KBM-7 (cell line): ENCODE results near the gene RBFOX1.

Experiments used
- DNase-seq: peaks from one replicate; pipeline ENCODE4 v3.0.0-alpha.2; 2015
- in situ Hi-C: fragments of 300-500 bp; cut with MboI; formaldehyde crosslinking; loops from 2 replicates; pipeline ENCODE4 v1.14.3; 2020; ENCODE audit warnings: low sequenced_read_pairs, low pct_unique_long_range_greater_than_20kb, mixed read lengths

The RBFOX1 gene

GRCh38 chr16:7331997-7332396 lies 648 bp upstream of the RBFOX1 start:
- no peak for DNase-seq
- in situ Hi-C loops, result no loop called here

DNA sequence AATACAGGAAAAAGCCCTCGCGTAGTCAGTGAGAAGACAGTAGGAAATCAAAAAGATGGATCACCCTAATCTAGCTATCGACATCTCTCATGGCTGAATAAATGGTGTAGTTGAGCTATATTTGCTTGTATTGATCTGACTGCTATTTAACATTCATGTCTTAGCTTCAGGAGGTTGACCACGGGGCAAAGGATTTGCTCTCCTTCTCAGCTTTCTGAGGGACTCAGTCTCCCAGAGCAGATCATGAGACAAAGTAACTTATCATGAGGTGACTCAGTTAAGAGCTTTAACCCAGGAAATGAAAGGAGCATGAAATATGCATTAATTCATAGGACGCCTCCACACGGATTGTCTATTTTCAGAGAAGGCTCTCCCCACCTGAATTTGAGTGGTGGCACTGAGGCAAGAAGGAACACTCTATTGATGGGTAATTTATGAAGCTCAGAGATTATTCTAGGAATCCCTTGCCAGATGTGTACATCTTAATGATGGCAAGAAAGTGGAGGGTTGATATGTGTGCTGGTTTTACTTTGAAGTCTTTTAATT lies 608 bp downstream of the RBFOX1 start:
- no peak for DNase-seq
- in situ Hi-C loops, result no loop called here

DNA sequence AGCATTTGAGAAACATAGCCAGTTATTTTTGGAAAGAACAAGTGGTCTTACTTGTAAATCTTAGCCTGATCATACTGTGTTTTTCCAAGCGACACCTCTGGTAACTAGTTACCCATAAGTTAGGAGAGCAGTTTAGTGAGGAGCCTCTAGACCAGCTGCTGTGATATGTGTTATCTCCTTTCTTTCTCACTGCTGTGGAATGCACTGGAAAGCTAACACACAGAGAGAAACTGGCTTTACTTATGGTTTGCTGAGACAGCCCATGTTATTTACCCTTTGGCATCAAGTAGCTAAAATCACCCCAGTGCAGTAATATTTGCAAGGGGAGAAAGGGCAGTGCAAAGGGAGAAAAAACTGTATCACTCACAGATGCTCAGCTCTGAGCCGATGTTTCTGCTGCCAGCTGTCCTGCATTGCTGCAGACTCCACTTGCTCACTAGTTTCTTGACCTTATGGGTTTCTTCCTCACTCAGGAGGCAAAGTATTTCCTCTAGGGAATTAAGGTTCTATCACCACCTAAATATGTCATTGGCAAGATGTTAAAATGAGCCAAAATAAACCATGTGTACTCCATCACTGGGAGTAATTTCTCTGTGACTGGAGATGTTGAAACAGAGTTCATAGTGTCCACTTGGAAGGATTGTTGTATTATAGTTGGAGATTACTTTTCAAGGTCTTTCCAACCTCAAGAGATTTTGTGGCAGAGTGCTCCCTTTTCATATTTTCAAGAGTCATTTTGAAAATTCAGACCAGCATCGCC lies 2.3 kb downstream of the RBFOX1 start:
- in situ Hi-C loops, result no loop called here
- DNase-seq, result no peak

- no peak for DNase-seq
- in situ Hi-C loops, result no loop called here
Measured at GRCh38 chr16:7335991-7336634, 3.5 kb downstream of the RBFOX1 start.

GRCh38 chr16:7336742-7337141 lies 4.1 kb downstream of the RBFOX1 start:
- DNase-seq, result no peak
- in situ Hi-C loops, result no loop called here

DNA sequence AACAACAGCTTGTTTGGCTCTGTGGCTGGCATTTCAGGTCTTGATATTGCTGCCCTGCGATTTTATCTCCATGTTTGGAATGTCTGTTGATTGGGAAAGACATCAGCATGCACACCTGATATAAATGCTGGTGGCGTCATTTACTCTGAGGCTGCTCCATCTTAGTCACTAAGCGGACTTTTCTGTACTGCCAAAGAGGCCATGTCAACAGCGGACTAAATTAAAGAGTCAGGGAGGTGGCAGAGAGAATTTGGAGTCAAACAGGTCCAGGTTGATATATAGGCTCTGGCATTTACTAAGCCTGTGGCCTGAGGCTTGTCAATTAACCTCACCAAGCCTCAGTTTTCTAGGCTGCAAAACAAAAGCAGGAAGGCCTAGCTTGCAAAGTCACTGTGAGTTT lies 6.2 kb downstream of the RBFOX1 start:
- in situ Hi-C loops, result no loop called here
- DNase-seq, result no peak

DNA sequence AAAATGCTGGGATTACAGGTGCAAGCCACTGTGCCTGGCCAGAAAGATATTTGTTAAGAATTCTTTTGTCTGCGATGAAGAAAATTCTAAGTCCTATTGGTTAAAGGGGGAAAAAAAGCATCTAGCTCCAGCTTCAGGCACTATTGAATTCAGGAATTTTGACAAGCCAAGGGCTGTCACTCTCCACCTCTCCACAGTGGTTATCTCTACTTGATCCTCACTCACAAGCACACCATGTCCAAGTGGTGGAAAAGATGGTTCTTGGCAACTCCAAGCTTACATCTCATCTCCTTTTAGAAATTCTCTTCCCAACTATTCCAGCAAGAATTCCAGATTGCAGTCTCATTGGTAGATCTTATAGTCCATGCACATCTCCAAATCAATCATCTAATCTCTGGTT lies 7.1 kb downstream of the RBFOX1 start:
- in situ Hi-C loops, result no loop called here
- no peak for DNase-seq

- in situ Hi-C loops, result no loop called here
- no peak for DNase-seq
Measured at GRCh38 chr16:7340938-7341337, 8.3 kb downstream of the RBFOX1 start.

DNA sequence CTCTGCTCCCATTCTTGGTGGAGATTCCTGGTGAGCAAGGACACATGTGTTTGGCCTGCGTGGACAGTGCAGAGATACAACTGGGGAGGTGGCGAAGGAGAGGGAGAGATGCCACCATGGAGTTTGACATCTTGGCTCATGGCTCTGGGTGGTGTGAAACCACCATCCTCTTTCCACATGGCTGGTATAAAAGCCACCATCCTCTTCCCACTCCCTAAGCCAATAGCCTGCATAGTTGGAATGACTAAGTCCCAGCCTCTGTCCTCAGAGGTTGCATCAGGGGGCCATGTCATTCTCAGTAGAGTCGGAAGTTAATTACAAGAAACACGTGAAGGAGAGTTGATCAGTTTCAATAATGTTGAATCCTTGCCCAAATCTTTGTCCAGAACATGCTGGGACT lies 10.0 kb downstream of the RBFOX1 start:
- DNase-seq, result no peak
- in situ Hi-C loops, result no loop called here

- DNase-seq, result no peak
- in situ Hi-C loops, result no loop called here
Measured at GRCh38 chr16:7343243-7343642, 10.6 kb downstream of the RBFOX1 start.

GRCh38 chr16:7344830-7345780 lies 12.5 kb downstream of the RBFOX1 start:
- no peak for DNase-seq

GRCh38 chr16:7350806-7351205 lies 18.2 kb downstream of the RBFOX1 start:
- in situ Hi-C loops, result no loop called here
- DNase-seq, result no peak

More at GRCh38 chr16:7344830-7345780, 12.5 kb downstream of the RBFOX1 start:
- in situ Hi-C loops, result no loop called here

DNA sequence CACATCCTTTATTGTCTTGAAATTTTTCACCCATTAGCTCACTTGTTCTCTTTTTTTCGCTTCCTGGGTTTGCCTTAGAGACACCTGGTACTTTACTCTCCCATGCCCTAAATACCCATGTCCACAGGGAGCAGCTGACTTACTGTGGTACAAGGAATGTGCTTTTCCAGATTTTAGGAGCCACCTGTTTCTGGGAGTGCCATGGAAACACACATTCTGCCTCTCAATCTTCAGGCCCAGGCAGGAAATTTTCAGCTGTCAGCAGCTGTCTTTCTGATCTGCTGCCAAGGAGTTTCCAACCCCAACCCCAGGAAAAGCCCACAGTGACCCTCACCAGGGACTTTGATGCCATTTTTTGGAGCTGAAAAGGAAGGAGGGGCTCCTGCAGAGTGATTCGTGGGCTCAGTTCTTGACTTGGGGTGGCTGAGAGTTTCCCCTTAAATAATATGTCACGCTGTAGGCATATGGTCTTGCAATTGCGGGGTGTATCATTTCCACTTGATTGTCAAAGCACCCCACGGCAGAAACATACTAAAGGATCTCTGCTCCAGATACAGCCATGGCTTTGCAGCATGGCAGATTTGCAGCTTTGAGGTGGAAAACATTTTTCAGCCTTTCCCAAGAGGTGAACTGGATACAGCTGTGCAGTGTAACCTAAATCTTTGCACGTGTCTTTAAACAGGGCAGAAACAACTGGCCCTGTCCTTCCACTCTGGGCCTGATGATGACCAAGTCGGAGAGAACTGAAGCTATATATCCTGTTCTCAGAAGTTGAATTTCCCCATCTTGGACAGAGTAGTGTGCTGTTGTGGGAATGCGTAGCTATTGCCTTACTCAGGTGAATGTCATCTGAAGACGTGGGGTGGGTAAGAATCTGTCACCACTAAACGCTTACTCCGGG lies 19.2 kb downstream of the RBFOX1 start:
- in situ Hi-C loops, result no loop called here
- no peak for DNase-seq

- DNase-seq, result no peak
- in situ Hi-C loops, result no loop called here
Measured at GRCh38 chr16:7355758-7356157, 23.1 kb downstream of the RBFOX1 start.

GRCh38 chr16:7361416-7362129 lies 28.9 kb downstream of the RBFOX1 start:
- in situ Hi-C loops, result no loop called here
- DNase-seq, result no peak

GRCh38 chr16:7362231-7362630 lies 29.6 kb downstream of the RBFOX1 start:
- no peak for DNase-seq
- in situ Hi-C loops, result no loop called here

DNA sequence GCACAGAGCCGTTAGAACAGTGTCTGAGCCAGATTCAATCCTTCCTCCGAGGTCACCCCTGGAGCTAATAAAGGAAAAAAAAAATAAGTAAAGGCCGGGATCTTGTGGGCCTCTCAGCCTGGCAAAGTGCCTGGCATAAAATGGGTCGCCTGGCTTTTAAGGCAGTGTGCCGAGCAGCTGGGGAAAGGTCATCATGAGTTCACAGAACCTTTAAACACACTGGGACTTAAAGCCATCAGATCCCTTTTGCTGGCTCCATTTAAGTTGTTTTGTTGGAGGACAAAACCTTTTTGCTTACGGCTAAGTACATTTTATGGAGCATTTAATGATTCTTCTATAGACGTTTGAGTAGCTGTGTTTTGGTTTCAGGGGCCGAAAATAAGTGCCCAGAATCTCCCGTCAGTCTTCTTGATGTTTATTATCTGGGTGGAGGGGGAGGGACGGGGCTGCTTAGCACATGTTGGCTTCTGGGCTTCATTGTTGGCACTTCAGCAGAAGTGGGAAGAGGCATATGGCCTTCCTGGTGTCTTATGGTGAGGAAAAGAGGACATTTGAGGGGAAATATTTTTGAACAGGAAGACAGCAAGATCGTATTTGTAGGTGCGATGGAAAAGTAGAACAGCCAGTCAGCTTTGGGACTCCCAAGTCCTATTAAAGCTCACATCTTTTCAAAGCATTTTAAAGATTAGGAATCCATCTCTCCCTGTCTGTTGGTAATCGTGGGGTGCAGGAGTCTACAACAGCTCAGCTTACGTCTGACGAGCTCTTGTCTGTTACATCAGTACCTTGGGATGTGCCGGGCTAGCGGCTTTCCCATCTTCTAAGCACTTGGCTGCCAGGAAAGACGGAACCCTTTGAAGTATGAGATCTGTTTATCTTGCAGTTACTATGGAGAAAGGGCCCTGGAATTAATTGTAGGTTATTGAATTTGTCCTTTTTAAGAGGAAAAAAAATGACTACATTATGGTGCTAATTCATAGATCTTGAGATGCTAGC lies 31.1 kb downstream of the RBFOX1 start:
- no peak for DNase-seq

More for the DNA sequence above, 31.1 kb downstream of the RBFOX1 start:
- in situ Hi-C loops, result no loop called here
